ENCODE measurements around the gene IGF1.

DNA sequence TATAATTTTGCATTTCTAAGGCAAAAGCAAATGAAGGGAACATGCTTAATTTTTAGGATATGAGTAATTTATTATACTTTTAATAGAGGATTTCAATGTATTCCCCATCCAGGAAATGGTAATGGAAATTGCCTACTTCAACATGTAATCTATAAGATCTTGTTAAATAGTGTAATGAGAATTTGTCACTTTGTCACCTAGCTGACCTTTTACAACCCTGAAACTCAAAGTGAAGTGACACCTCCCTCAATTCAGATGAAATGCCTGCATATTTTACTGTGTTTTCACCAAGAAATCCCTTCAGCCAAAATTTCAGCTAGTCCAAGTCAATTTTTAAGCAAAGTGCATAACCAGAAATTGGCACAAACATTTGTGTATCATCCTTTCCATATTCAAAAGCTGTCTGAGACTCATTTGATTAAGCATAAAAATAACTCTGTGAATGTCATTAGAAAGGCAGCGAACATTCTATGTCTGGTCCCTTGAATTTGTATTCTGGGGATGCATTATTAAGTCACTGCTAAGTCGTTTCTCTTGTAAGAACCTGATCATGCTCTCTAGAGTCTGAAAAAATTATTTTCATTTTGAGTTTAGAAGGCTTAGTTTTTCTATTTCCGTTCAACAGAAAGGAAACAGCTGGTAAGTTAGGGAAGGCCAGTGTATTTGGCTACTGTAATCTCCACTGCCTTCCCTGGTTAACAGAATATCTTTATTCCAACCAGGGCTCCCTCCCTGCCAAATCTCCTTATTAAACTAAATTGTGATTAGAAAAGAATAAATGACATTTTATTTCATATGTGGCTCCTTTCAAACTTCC is 100.8 kb downstream of the IGF1 start:
- TF ChIP-seq POLR2A (IDR thresholded peaks at IDR 0.05), result no peak
- TF ChIP-seq, protein P1, sequence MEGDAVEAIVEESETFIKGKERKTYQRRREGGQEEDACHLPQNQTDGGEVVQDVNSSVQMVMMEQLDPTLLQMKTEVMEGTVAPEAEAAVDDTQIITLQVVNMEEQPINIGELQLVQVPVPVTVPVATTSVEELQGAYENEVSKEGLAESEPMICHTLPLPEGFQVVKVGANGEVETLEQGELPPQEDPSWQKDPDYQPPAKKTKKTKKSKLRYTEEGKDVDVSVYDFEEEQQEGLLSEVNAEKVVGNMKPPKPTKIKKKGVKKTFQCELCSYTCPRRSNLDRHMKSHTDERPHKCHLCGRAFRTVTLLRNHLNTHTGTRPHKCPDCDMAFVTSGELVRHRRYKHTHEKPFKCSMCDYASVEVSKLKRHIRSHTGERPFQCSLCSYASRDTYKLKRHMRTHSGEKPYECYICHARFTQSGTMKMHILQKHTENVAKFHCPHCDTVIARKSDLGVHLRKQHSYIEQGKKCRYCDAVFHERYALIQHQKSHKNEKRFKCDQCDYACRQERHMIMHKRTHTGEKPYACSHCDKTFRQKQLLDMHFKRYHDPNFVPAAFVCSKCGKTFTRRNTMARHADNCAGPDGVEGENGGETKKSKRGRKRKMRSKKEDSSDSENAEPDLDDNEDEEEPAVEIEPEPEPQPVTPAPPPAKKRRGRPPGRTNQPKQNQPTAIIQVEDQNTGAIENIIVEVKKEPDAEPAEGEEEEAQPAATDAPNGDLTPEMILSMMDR (IDR thresholded peaks at IDR 0.05), result no peak
